Heart left ventricle (tissue), 13 donors: ENCODE data around the gene BTN2A1.

ENCODE experiments used
- CTCF ChIP-seq, 12 donors: fragments of 200-600 bp; sonication (generic) in 4 of 12; IDR thresholded peaks; one replicate each; pipeline versions ENCODE4 v1.5.0 to v1.8.0; 2018 to 2022; ENCODE audit warnings: antibody characterized with exemption in 12 of 12, mild to moderate bottlenecking in 5 of 12
- POLR2A ChIP-seq, 2 donors: fragments of 450-650 bp; IDR thresholded peaks; one replicate each; pipeline ENCODE4 v1.6.1; 2017; ENCODE audit warnings: antibody characterized with exemption in 2 of 2, mild to moderate bottlenecking in 2 of 2, moderate library complexity in 2 of 2
- donor health status: ischemic (EF 13 %, LVEDD 7.1; RV severe dilation, severe dysfunction).
- donor health status: DM: no; HTN: yes; CAD: no.
- donor health status: DM: no; HTN: no; CAD: no.
- donor health status: ischemic (EF 25% LVEDD 6.9; RV normal size, moderate dysfunction).
- donor health status: ischemic (EF 25% LVEDD 5.7; RV mildly dilated, moderate dysfunction).
- donor health status: ischemic (EF 35%, LVEDD 5.7; RV mildly dilated, moderate dysfunction).
- donor health status: nonischemic (EF 11% LVEDD 7.7; RV severe dilation, severe dysfunction).
- donor health status: DM: yes; HTN: yes; CAD: no.
- donor health status: PGD.
- donor health status: ischemic (EF 29% LVEDD 5.4; RV normal size, mild dysfunction).
- donor health status: nonischemic (EF 23%, LVEDD 6.1; RV moderate dilation, normal function).

GRCh38 chr6:26470643-26471042, 12.9 kb downstream of the BTN2A1 start:
- TF ChIP-seq POLR2A (IDR thresholded peaks at IDR 0.05) (no peak), CTCF (IDR thresholded peaks at IDR 0.05) (no peak)
